GM18858 (cell line): ENCODE measurements around the gene PHF2.

Experiments used
- ATAC-seq: cut with Tn5 transposase; IDR thresholded peaks from one replicate; pipeline ENCODE4 v1.9.1; 2021; ENCODE audit not compliant: unreplicated experiment

The PHF2 gene

GRCh38 chr9:93697352-93698139 is 121.2 kb downstream of the PHF2 start:
- ATAC-seq: no peak

DNA sequence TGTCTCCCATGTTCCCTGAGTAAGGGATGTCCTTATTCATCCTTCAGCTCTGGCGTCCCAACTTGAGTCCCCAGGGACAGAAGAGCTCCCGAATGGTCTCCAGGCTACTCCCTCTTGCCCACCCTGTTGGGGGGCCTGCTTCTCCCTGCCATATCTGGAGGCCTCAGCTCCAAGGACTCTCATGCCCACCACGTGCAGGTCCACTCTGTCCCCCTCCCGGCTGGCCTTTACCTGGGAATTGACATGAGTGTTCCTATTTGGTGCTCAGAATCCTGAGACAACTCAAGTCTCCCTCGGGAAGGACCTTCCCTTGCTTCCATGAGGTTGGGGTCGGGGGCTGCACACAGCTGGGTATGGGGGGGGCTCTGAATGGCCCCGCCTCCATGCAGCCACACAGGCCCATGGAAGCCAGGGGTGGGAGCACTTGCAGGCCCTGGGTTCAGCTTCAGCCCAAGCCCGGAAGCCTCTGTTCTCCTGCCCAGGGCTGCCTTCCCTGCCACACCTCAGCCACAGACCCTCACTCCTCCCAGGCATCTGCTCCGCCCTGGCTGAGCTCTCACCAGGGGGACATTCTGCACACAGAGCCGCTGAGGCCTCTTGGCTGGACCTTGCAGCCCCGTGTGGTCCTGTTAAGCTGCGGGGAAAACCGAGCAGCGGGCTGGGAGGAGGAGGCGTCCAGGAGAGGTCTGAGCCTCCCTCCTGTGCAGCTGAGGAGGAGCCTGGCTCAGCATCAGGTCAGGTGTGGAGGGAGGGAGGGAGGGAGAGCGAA is 121.9 kb downstream of the PHF2 start:
- no peak for ATAC-seq

GRCh38 chr9:93699650-93700049 is 123.3 kb downstream of the PHF2 start:
- no peak for ATAC-seq

DNA sequence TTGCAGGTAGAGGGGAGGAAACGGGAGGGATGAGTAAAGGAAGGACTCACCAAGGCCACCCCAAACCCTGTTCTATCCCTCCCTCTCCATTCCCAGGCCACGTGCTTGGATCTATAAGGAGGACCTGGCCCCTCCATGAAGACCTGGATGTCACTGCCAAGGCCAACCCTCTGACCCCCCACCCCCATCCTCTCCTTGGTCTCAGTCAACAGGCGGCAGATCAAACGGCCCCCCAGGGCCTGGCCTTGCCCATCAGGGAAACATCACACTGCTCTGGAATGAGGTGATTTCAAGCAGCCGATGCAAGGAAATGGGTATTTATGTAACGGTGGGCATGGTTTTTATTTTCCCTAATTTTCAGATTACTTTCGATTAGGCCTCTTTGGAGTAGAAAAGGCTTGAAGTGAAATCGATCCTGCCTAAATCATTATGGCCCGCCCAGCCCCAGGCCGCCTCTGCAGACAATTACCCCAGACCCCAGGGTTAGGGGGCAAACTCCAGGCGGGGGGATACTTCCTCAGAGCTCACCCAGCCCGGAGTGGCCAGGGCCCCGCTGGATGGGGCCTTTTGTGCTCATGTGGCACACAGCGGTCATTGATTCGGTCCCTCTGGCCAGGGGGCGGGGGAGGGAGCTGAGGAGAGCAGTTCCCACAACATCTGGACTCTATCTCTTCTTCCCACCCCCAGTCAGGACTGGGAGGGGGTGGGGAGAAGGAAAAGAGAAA is 125.3 kb downstream of the PHF2 start:
- ATAC-seq: no peak

DNA sequence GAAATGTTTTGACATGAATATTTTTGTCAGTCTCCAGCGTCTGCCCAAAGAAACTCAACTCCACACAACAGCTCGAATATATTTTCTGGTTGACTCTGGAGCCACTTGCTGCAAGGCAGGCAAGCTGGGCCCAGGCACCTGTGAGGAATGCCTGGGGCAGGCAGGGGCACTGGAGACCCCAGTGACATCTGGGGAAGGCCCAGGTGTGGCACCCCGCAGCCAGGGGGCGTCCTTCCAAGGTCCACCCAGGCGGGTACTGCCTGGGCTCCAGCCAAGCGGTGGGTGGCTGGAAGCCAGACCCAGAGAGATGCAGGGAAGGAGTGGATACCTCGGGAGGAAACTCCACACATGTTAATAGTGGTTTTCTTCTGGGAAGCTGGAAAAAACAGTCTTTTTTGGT is 125.9 kb downstream of the PHF2 start:
- ATAC-seq: no peak

DNA sequence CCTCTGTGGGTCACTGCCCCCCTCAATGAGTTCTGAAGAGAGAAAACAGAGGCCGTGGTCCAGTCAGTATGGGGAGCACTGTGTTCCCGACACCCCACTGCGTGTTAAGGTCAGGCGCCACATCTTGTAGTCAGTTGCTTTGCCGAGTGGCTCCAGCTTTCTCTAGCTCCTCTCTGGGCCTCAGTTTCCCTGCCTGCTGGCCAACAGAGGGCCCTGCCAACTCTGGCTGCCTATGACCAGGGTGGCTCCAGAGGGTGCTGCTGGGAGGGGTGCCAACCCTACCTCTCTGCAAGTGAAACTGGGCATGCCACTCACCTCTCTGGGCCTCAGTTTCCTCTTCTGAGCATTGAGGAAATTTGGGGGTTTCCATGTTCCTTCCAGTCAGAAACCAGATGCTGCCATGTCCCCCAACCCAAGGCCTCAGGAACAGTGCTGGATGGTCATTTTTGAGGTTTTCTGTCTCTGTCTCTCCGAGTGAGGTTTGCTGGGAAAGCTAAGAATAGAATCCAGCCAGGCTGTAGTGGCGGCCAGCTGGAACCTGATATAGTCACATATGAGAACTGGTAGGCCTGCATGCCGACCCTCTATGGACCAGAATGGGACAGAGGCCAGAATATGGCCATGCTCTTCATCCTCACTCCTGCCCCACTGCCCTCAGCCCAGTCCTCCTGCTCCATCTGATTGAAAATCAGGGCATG is 132.1 kb downstream of the PHF2 start:
- ATAC-seq: no peak

DNA sequence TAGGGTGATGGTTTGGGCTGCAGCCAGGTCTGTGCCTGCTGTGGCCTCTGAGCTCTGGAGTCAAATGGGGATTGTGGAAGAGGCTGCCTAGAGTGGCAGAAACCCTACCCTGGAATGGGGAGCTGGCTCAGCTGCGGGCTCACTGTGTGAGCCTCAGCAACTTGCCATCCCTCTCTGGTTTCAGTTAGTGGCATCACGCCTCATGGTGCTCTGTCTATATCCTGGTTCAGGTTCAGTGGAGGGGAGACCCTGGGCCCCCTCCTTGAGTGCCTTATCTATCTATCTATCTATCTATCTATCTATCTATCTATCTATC is 132.6 kb downstream of the PHF2 start:
- ATAC-seq: no peak

GRCh38 chr9:93709600-93710369 is 133.4 kb downstream of the PHF2 start:
- no peak for ATAC-seq

DNA sequence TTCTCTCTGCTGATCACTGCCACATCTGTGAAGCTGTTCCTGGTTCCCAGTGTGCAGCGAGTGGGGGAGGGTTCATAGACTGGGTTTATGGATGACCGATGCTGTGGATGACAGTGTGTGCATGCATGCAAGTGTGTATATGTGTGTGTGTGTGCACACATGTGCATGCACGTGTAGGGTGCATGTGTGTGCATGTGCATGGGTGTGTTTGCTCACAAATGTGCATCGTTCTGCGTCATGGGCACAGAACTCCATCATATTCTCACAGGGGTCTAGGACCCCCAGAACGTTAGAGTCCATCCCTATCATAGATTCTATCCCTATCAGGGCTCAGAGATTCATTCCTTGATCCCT is 134.0 kb downstream of the PHF2 start:
- no peak for ATAC-seq

DNA sequence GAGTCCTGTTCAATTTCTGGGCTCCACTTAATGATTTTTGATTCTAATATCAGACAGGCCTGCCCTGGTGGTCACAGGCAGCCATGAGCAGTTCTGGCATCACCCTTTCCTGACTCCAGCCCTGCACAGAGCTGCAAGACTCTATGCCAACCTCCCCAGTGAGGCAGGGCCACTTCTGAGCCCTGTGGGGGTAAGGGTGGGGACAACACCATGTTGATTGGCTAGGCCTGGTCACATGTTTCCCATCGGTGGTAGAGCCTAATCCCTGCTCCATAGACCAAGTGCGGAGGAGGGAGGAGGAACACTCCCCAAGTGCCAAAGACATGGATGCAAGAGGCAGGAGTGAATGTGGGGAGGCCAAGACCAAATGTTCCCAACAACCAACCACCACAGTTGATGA is 134.6 kb downstream of the PHF2 start:
- no peak for ATAC-seq

- ATAC-seq: no peak
These were observed 136.5 kb downstream of the PHF2 start for GRCh38 chr9:93712896-93713295.

DNA sequence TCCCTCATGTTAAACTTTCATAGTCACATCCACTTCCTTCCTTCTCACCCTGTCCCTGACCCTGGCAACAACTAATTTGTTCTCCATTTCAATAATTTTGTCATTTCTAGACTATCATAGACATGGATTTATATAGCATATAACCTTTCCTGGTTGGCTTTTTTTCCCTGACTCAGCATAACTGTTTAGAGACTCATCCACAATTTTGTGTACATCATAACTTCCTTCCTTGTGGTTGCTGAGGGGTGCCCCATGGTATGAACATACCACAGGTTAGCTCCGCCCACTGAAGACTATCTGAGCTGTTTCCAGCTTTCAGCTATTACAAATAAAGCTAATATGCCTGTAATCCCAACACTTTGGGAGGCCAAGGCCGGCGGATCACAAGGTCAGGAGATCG is 137.3 kb downstream of the PHF2 start:
- no peak for ATAC-seq

DNA sequence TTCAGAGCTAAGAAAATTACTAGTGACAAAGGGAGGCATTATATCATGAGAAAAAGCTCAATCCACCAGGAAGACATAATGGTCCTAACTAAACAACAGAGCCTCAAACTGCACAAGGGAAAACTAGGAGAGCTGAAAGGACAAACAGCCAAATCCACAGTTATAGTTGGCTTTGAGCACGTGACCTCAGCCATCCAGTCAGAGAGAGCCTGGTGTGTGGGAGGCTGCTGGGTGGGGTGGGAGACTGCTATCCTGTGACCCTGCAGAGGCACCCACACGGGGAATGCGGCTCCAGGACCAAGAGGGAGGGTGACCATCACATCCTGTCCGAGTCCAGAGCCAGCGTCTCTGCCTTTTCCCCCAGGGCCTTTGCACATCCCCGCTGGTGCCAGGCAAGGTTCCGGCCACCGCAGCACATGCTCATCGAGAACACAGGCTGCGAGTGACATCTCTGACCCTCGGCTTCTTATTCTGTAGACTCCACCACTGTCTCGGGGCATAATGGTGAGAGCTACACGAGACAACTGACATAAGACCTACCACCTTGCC is 145.1 kb downstream of the PHF2 start:
- no peak for ATAC-seq

- ATAC-seq: no peak
These were observed 148.5 kb downstream of the PHF2 start for GRCh38 chr9:93724852-93725251.

DNA sequence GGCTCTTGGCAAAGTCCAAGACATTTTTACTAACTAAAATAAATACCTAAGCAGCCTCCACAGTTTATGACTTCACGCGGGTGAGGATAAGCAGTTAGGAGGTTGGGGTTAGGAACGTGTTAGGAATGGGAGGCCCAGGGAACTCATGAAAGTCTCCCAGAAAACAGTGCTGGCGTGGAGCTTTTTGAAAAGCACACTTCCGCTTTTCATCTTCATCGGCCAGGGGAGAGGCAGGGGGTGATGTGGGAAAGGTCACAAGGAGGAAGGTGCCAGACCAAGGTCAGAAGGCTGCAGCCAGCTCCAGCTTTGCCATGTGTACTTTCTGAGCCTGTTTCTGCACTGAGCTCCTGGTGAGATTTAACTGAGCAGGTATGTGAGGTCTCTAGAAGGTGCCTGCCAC is 149.0 kb downstream of the PHF2 start:
- ATAC-seq: no peak

DNA sequence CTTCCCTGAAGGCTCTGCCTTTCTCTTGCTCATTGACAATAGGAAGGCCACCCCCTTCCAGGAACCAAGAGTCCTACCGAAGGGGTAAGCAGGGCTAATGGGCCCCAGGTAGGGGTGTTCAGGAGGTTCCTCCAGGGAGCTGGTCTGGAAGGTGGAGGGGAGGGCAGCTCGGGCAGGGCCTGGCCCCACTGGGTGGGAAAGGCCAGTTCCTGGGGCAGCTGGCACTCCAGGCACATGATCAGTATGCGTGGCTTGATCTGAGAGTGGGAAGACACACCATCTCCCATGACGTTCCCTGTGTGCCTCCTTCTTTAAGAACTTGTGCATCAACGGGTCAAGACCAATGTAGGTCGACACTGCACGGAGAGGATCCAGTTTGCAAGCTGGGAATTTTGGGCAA is 149.8 kb downstream of the PHF2 start:
- ATAC-seq: no peak
